H1 (cell line): ENCODE measurements around the gene DPT. TPM values are rescaled to one million over a fixed set of nuclear protein-coding genes. Genes with fewer than 3 reads are reported as not detected.

Experiments
- CTCF ChIA-PET: fragments of 300-600 bp; sonication (Branson Sonifier 250); formaldehyde crosslinking; loops from one replicate; lab custom pipeline; 2021; ENCODE audit not compliant: partially characterized antibody; lab: Charles Lee
- POLR2A ChIA-PET: fragments of 300-600 bp; sonication (Branson Sonifier 250); formaldehyde crosslinking; loops from one replicate; lab custom pipeline; 2021; ENCODE audit warnings: inconsistent platforms; ENCODE audit not compliant: partially characterized antibody; lab: Charles Lee
- DNase-seq, 2 experiments: peaks; one replicate each; pipeline versions ENCODE4 v3.0.0 to v3.0.0-alpha.2; 2010 to 2022; ENCODE audit warnings: low spot score in 2 of 2, low read depth in 1 of 2, mixed read lengths in 1 of 2
- FAIRE-seq: peaks from 2 replicates; lab custom pipeline; 2011; peaks lifted over from hg19 to GRCh38; lab: Jason Lieb, UNC
- H2AFZ ChIP-seq: 2 replicates; pipeline ENCODE4 v1.8.1; 2012; ENCODE audit warnings: low read length, inconsistent platforms
- H2AK5ac ChIP-seq: 2 replicates; pipeline ENCODE4 v1.6.1; 2013; ENCODE audit warnings: low read depth, low read length
- H2BK120ac ChIP-seq: replicated peaks from 2 replicates; pipeline ENCODE3; 2013; ENCODE audit warnings: low read depth, low read length, inconsistent platforms
- H2BK12ac ChIP-seq: 2 replicates; pipeline ENCODE4 v1.6.1; 2013; ENCODE audit warnings: low read depth, low read length
- H2BK15ac ChIP-seq: 2 replicates; pipeline ENCODE4 v1.6.1; 2013; ENCODE audit warnings: low read length
- H2BK20ac ChIP-seq: 2 replicates; pipeline ENCODE4 v1.6.1; 2013; ENCODE audit warnings: low read length
- H2BK5ac ChIP-seq: 2 replicates; pipeline ENCODE4 v1.6.1; 2013; ENCODE audit warnings: low read depth, low read length
- H3K14ac ChIP-seq: 2 replicates; pipeline ENCODE4 v1.6.1; 2013; ENCODE audit warnings: inconsistent platforms; ENCODE audit not compliant: insufficient read length
- H3K18ac ChIP-seq: 2 replicates; pipeline ENCODE4 v1.6.1; 2013; ENCODE audit warnings: low read length; ENCODE audit errors: extremely low read depth
- H3K23ac ChIP-seq: 2 replicates; pipeline ENCODE4 v1.6.1; 2013; ENCODE audit warnings: inconsistent platforms; ENCODE audit not compliant: insufficient read length
- H3K23me2 ChIP-seq: 2 replicates; pipeline ENCODE4 v1.6.1; 2013; ENCODE audit warnings: low read depth, low read length
- H3K27ac ChIP-seq: 2 replicates; pipeline ENCODE4 v1.6.1; 2011; ENCODE audit warnings: low read depth, low read length, inconsistent platforms
- H3K27me3 ChIP-seq, 4 experiments: replicated peaks in 1 of 4; 1 replicate in 1 of 4; 2 replicates in 3 of 4; pipeline versions ENCODE4 v1.6.1 to v1.8.1; 2011 to 2013; ENCODE audit warnings: low read length in 3 of 4, mild to moderate bottlenecking in 3 of 4, inconsistent platforms in 2 of 4, mixed read lengths in 2 of 4, moderate library complexity in 1 of 4; ENCODE audit not compliant: control insufficient read depth in 3 of 4, insufficient read depth in 3 of 4; ENCODE audit errors: extremely low read depth in 1 of 4
- H3K36me3 ChIP-seq, 4 experiments: 2 replicates each; pipeline versions ENCODE4 v1.6.1 to v1.8.1; 2011 to 2013; ENCODE audit warnings: mild to moderate bottlenecking in 4 of 4, low read length in 3 of 4, moderate library complexity in 2 of 4, control low read depth in 1 of 4, inconsistent platforms in 1 of 4; ENCODE audit not compliant: insufficient read depth in 4 of 4, control insufficient read depth in 2 of 4
- H3K4ac ChIP-seq: replicated peaks from 2 replicates; pipeline ENCODE3; 2013; ENCODE audit warnings: low read length, low read depth, mixed read lengths, inconsistent platforms; ENCODE audit not compliant: insufficient read length
- H3K4me1 ChIP-seq, 4 experiments: replicated peaks in 1 of 4; 1 replicate in 1 of 4; 2 replicates in 3 of 4; pipeline versions ENCODE4 v1.6.1 to v1.8.1; 2011 to 2013; ENCODE audit warnings: low read length in 3 of 4, inconsistent platforms in 2 of 4, mixed read lengths in 1 of 4; ENCODE audit not compliant: insufficient read depth in 4 of 4, control insufficient read depth in 3 of 4
- H3K4me2 ChIP-seq, 2 experiments: 2 replicates each; pipeline versions ENCODE4 v1.6.1 to v1.8.1; 2011 to 2013; ENCODE audit warnings: low read depth in 2 of 2, low read length in 2 of 2, control low read depth in 1 of 2, inconsistent platforms in 1 of 2, mild to moderate bottlenecking in 1 of 2; ENCODE audit not compliant: insufficient read depth in 1 of 2
- H3K4me3 ChIP-seq, 4 experiments: fragments of 200-600, 300-600 bp in 1 of 4; sonication (generic), shearing (Covaris generic), sonication (Bioruptor Twin) in 1 of 4; 2 replicates each; pipeline versions ENCODE4 v1.5.1 to v1.8.1; 2011 to 2016; ENCODE audit warnings: low read length in 4 of 4, low read depth in 3 of 4, control low read depth in 2 of 4, inconsistent platforms in 2 of 4, mild to moderate bottlenecking in 2 of 4, mixed read lengths in 1 of 4, moderate library complexity in 1 of 4; ENCODE audit not compliant: insufficient read depth in 2 of 4; ENCODE audit errors: extremely low read depth in 1 of 4
- H3K56ac ChIP-seq: replicated peaks from 2 replicates; pipeline ENCODE3; 2013; ENCODE audit warnings: low read depth, mild to moderate bottlenecking, mixed read lengths, low read length, inconsistent platforms; ENCODE audit not compliant: insufficient read length
- H3K79me1 ChIP-seq: 2 replicates; pipeline ENCODE4 v1.6.1; 2013; ENCODE audit warnings: low read depth, low read length, control low read depth
- H3K79me2 ChIP-seq, 2 experiments: 2 replicates each; pipeline versions ENCODE4 v1.6.1 to v1.8.1; 2012 to 2013; ENCODE audit warnings: low read length in 2 of 2, mild to moderate bottlenecking in 2 of 2, inconsistent platforms in 1 of 2; ENCODE audit not compliant: insufficient read depth in 2 of 2, control insufficient read depth in 1 of 2
- H3K9ac ChIP-seq, 4 experiments: replicated peaks in 1 of 4; 1 replicate in 1 of 4; 2 replicates in 3 of 4; pipeline versions ENCODE4 v1.6.1 to v1.8.1; 2011 to 2013; ENCODE audit warnings: low read depth in 3 of 4, low read length in 3 of 4, control low read depth in 2 of 4, mild to moderate bottlenecking in 2 of 4, moderate library complexity in 2 of 4, inconsistent platforms in 1 of 4; ENCODE audit errors: extremely low read depth in 1 of 4
- H3K9me3 ChIP-seq, 2 experiments: 2 replicates each; pipeline versions ENCODE4 v1.6.1 to v1.8.1; 2012 to 2013; ENCODE audit warnings: mild to moderate bottlenecking in 2 of 2, moderate library complexity in 2 of 2, control low read depth in 1 of 2, inconsistent platforms in 1 of 2, low read depth in 1 of 2, low read length in 1 of 2, mixed read lengths in 1 of 2; ENCODE audit not compliant: insufficient read depth in 2 of 2
- H4K20me1 ChIP-seq, 2 experiments: replicated peaks in 1 of 2; 2 replicates each; pipeline versions ENCODE3 to v1.8.1; 2011 to 2013; ENCODE audit warnings: inconsistent platforms in 2 of 2, low read length in 2 of 2, mild to moderate bottlenecking in 1 of 2; ENCODE audit not compliant: insufficient read depth in 2 of 2, control insufficient read depth in 1 of 2
- H4K5ac ChIP-seq: 2 replicates; pipeline ENCODE4 v1.6.1; 2013; ENCODE audit warnings: low read length, low read depth, mixed read lengths, inconsistent platforms; ENCODE audit not compliant: insufficient read length
- H4K8ac ChIP-seq: 2 replicates; pipeline ENCODE4 v1.8.0; 2013; ENCODE audit warnings: mild to moderate bottlenecking, moderate library complexity, low read length, inconsistent platforms; ENCODE audit not compliant: insufficient read depth; ENCODE audit errors: extremely low read depth
- H4K91ac ChIP-seq: replicated peaks from 2 replicates; pipeline ENCODE3; 2013; ENCODE audit warnings: low read length, mixed read lengths, inconsistent platforms; ENCODE audit not compliant: insufficient read length
- RNF2 ChIP-seq: fragments of 200-900, 300-1000 bp; sonication (generic); IDR thresholded peaks from 2 replicates; pipeline ENCODE4 v1.7.1; 2016; ENCODE audit warnings: borderline replicate concordance, low read depth, mild to moderate bottlenecking, antibody characterized with exemption, low read length; ENCODE audit not compliant: poor library complexity, severe bottlenecking; ENCODE audit errors: missing control alignments
- SAP30 ChIP-seq: fragments of 300-600 bp; sonication (generic); IDR thresholded peaks from 2 replicates; pipeline ENCODE4 v1.7.1; 2012; ENCODE audit warnings: low read length, moderate library complexity, mild to moderate bottlenecking, inconsistent platforms; ENCODE audit not compliant: insufficient read depth, insufficient replicate concordance
- WGBS, 2 experiments: shearing (Covaris generic) in 1 of 2; methylation state at CpG; one replicate each; pipeline versions ENCODE4 v1.1.6 to v1.1.7; 2013 to 2015; ENCODE audit warnings: low lambda C conversion rate in 2 of 2, mixed read lengths in 2 of 2, inconsistent platforms in 1 of 2, low coverage in 1 of 2, missing lambda C conversion rate in 1 of 2; ENCODE audit not compliant: insufficient replicate concordance in 2 of 2, insufficient coverage in 1 of 2, insufficient read length in 1 of 2; ENCODE audit errors: extremely low coverage in 1 of 2, missing lambda C conversion rate in 1 of 2; 5-methylcytosine and 5-hydroxymethylcytosine counted together
- polyA plus RNA-seq, 7 experiments: library from polyadenylated mRNA; depleted of rRNA in 3 of 7; stranded (reverse) in 5 of 7; unstranded in 2 of 7; fragments of >200 nt in 5 of 7; fragments of 200-250 nt in 2 of 7; gene quantifications; 1 replicate in 5 of 7; 2 replicates in 1 of 7; 4 replicates in 1 of 7; pipeline versions ENCODE4 v1.2.1 to v1.2.3, GENCODE V29; 2011 to 2013; ENCODE audit warnings: missing spikeins in 2 of 7, mixed read lengths in 2 of 7
- total RNA-seq: library from RNA; stranded (reverse); fragmentation: NEBNext Ultra II Directional; extraction: Animal tissue kit (Norgen Biotek cat#: 25700); gene quantifications from 2 replicates; pipeline ENCODE4 v1.2.1, GENCODE V29; 2021

The DPT gene
- total and polyA plus RNA-seq, 2 of the 8 experiments (the other 6 are each of a cell fraction or from before 2014, with no cell fraction given): not detected

DNA sequence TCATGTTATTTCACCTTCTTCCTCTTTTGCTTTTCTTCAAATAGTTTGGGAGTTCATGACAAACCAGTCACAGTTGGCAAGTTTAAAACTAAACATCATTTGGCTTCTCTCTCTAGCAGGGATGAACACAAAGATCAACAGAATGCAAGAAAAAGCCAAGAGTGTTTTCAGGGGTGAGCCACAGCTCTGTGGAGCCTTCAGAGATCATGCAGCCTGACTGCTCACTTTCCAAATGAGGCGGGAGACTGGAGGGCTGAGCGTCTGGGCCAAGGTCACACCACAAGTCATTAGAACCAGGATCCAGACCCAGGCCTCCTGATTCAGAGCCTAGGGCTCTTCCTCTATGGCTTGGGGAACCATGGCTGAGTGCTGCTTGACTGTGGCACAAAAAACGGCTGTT lies 2.7 kb downstream of the DPT start:
- no peak overlapping the region for H3K4me3 ChIP-seq
- ChIA-PET POLR2A (no interaction called here), CTCF (no interaction called here)
- no peak for FAIRE-seq
- no peak overlapping the region for H4K5ac ChIP-seq
- no peak overlapping the region for H2BK12ac ChIP-seq
- H3K27me3 ChIP-seq: no peaks in the 10 kb centered on the region
- no peak overlapping the region for H2BK120ac ChIP-seq
- H3K23ac ChIP-seq: no peak overlapping the region
- H4K91ac ChIP-seq: no peak overlapping the region
- H3K4me1 ChIP-seq: no peaks in the 10 kb centered on the region
- no peak overlapping the region for H3K4me2 ChIP-seq
- no peak for DNase-seq
- H3K23me2 ChIP-seq: no peaks in the 10 kb centered on the region
- no peak overlapping the region for H3K14ac ChIP-seq
- H3K18ac ChIP-seq: no peak overlapping the region
- WGBS, 2 experiments: 83% methylated on average over 3 of the region's 3 CpGs; no CpG with 5 or more reads in 1 of the 2 experiments
- no peak overlapping the region for H2BK5ac ChIP-seq
- no peaks in the 10 kb centered on the region for H3K36me3 ChIP-seq
- no peak overlapping the region for H2AFZ ChIP-seq
- H3K9ac ChIP-seq: no peak overlapping the region
- no peak overlapping the region for H2AK5ac ChIP-seq
- H4K20me1 ChIP-seq: no peaks in the 10 kb centered on the region
- H3K79me1 ChIP-seq: no peaks in the 10 kb centered on the region
- no peak overlapping the region for H2BK20ac ChIP-seq
- H3K56ac ChIP-seq: no peak overlapping the region
- H2BK15ac ChIP-seq: no peak overlapping the region
- H3K79me2 ChIP-seq: no peaks in the 10 kb centered on the region
- no peak overlapping the region for H4K8ac ChIP-seq
- no peak overlapping the region for H3K27ac ChIP-seq
- H3K4ac ChIP-seq: no peak overlapping the region
- no peaks in the 10 kb centered on the region for H3K9me3 ChIP-seq
- no peak for TF ChIP-seq SAP30
- no peak for TF ChIP-seq RNF2
